Measurements from ENCODE around the gene TAS2R30.
"Not testable (repeated sequence)": the region's sequence is repeated elsewhere in the genome, so short reads cannot be mapped to it uniquely, and the experiment has no call there.

- not testable (repeated sequence) for TF ChIP-seq POLR2A (IDR thresholded peaks at IDR 0.05)
- TF ChIP-seq, protein P1, sequence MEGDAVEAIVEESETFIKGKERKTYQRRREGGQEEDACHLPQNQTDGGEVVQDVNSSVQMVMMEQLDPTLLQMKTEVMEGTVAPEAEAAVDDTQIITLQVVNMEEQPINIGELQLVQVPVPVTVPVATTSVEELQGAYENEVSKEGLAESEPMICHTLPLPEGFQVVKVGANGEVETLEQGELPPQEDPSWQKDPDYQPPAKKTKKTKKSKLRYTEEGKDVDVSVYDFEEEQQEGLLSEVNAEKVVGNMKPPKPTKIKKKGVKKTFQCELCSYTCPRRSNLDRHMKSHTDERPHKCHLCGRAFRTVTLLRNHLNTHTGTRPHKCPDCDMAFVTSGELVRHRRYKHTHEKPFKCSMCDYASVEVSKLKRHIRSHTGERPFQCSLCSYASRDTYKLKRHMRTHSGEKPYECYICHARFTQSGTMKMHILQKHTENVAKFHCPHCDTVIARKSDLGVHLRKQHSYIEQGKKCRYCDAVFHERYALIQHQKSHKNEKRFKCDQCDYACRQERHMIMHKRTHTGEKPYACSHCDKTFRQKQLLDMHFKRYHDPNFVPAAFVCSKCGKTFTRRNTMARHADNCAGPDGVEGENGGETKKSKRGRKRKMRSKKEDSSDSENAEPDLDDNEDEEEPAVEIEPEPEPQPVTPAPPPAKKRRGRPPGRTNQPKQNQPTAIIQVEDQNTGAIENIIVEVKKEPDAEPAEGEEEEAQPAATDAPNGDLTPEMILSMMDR (IDR thresholded peaks at IDR 0.05) = not testable (repeated sequence)
These were observed 20.3 kb downstream of the TAS2R30 start for GRCh38 chr12:11114130-11114529.

All from stomach (tissue), 4 donors.